Endothelial cell of umbilical vein (primary cell): ENCODE measurements around the gene ZNF17.
A peak's percentile ranks its signal among the peaks of the same experiment; 100 is the strongest.

Experiments
- EZH2 ChIP-seq: IDR thresholded peaks from 2 replicates; pipeline ENCODE4 v1.6.1; 2012; ENCODE audit warnings: borderline replicate concordance, low read depth, mild to moderate bottlenecking, moderate library complexity, low read length, inconsistent platforms; ENCODE audit not compliant: severe bottlenecking
- JUN ChIP-seq: IDR thresholded peaks from 2 replicates; pipeline ENCODE4 v1.6.1; 2011; ENCODE audit warnings: borderline replicate concordance, low read depth; ENCODE audit not compliant: insufficient read length, insufficient read depth
- MYC ChIP-seq: IDR thresholded peaks from one replicate; pipeline ENCODE4 v1.6.1; 2011; ENCODE audit warnings: mild to moderate bottlenecking, low read depth, low read length
- POLR2A ChIP-seq: IDR thresholded peaks from 2 replicates; pipeline ENCODE4 v1.6.1; 2012; ENCODE audit warnings: low read depth, mild to moderate bottlenecking, control low read depth, low read length
- POLR2AphosphoS5 ChIP-seq: IDR thresholded peaks from 2 replicates; pipeline ENCODE4 v1.6.1; 2012; ENCODE audit warnings: low read depth, mild to moderate bottlenecking, control low read depth, low read length, moderate library complexity; ENCODE audit not compliant: insufficient read depth
- TF ChIP-seq, protein P1 (sequence below), 2 donors: IDR thresholded peaks; 1 replicate in 1 of 2; 2 replicates in 1 of 2; pipeline ENCODE4 v1.5.1; 2011; ENCODE audit warnings: low read length in 2 of 2, mild to moderate bottlenecking in 2 of 2, moderate library complexity in 2 of 2, control low read depth in 1 of 2, inconsistent platforms in 1 of 2, low read depth in 1 of 2; ENCODE audit not compliant: insufficient read depth in 1 of 2; ENCODE audit errors: extremely low read depth in 1 of 2
- TF ChIP-seq, protein P2 (sequence below): IDR thresholded peaks from 2 replicates; pipeline ENCODE4 v1.6.1; 2011; ENCODE audit not compliant: insufficient read depth, insufficient read length

DNA sequence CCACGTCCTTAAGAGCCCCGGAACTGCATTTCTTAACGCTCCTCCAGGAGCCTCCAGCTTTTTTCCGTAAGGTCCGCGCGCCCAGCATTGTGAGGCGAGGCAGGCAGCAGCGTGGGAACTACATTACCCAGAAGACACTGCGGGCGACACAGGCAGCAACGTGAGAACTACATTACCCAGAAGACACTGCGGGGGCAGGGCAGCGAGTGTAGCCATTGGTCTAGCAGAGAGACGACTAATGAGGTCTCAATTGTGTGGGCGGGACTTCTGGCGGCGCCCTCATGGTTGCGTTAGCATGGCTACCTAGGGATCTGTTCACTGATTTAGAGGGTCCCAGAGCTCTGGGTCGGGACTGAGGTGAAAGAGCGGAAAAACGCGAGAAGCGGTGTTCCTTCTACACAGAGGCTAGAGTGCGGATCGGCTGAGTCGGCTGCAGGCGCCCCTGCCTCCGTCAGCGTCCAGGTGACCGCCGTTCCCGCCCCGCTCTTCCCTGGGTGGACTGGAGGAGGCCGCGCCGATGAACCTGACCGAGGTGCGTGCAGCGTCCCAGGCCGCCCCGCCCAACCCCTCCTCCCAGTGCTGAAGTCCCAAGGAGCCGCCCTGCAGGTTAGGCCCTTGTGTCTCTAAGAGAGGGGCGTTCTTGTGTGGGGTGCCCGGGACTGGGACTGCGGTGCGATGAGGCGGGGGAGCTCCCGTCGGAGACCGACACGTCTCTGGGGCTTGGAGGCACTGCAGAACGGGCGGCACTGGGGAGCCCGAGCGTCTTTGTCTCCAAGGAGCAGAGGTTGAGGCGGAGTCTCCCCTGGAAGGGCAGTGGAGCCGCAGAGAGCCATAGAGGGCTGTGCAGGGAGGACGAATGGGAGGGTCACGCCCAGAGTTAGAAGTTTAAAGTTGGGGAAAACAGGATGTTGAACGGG is 24.4 kb downstream of the ZNF17 start, which contains the start of gene ZNF749:
- TF ChIP-seq, protein P1, sequence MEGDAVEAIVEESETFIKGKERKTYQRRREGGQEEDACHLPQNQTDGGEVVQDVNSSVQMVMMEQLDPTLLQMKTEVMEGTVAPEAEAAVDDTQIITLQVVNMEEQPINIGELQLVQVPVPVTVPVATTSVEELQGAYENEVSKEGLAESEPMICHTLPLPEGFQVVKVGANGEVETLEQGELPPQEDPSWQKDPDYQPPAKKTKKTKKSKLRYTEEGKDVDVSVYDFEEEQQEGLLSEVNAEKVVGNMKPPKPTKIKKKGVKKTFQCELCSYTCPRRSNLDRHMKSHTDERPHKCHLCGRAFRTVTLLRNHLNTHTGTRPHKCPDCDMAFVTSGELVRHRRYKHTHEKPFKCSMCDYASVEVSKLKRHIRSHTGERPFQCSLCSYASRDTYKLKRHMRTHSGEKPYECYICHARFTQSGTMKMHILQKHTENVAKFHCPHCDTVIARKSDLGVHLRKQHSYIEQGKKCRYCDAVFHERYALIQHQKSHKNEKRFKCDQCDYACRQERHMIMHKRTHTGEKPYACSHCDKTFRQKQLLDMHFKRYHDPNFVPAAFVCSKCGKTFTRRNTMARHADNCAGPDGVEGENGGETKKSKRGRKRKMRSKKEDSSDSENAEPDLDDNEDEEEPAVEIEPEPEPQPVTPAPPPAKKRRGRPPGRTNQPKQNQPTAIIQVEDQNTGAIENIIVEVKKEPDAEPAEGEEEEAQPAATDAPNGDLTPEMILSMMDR (IDR thresholded peaks at IDR 0.05; ENCODE audit: extremely low read depth in 1 of 2, insufficient read depth in 1 of 2, low read depth in 1 of 2, low read length in 2 of 2): no peak
- TF ChIP-seq, protein P2, sequence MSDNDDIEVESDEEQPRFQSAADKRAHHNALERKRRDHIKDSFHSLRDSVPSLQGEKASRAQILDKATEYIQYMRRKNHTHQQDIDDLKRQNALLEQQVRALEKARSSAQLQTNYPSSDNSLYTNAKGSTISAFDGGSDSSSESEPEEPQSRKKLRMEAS: no peak
- TF ChIP-seq JUN (no peak), POLR2A (peak; percentile 14), MYC (peak; percentile 6), EZH2 (no peak), POLR2AphosphoS5 (peak; percentile 37)
